ELF-1 (cell line): ENCODE data around the gene D2HGDH.
"Not testable (repeated sequence)": the region's sequence is repeated elsewhere in the genome, so short reads cannot be mapped to it uniquely, and the experiment has no call there.

Experiments used
- DNase-seq: peaks from one replicate; pipeline ENCODE4 v3.0.0-alpha.2; 2016; ENCODE audit warnings: low read depth, low spot score

D2HGDH gene

DNA sequence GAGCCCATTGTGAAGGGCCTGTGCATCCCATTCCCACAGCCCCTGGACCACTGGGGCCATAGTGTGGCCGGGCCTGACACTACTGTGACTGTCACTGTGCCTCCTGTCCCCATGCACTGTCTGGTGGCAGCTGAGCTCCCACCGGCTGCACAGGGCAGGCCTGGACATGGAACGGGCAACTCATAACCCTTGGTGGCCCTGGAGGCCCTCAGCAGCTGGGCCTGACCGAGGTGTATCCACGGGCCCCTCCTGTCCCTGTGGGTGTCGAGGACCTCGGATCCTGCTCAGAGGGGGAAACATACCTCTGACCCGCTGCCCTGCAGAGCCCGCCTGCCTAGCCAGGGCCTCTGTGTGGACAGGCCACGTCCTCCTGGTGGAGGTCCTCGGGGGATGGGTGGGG, 34.4 kb downstream of the D2HGDH start:
- DNase-seq: no peak

GRCh38 chr2:241769819-241770184, 35.4 kb downstream of the D2HGDH start:
- no peak for DNase-seq

- DNase-seq: peak; percentile 49
Observed at GRCh38 chr2:241770185-241770935, 35.9 kb downstream of the D2HGDH start.

- no peak for DNase-seq
Observed at GRCh38 chr2:241770936-241771285, 36.5 kb downstream of the D2HGDH start.

DNA sequence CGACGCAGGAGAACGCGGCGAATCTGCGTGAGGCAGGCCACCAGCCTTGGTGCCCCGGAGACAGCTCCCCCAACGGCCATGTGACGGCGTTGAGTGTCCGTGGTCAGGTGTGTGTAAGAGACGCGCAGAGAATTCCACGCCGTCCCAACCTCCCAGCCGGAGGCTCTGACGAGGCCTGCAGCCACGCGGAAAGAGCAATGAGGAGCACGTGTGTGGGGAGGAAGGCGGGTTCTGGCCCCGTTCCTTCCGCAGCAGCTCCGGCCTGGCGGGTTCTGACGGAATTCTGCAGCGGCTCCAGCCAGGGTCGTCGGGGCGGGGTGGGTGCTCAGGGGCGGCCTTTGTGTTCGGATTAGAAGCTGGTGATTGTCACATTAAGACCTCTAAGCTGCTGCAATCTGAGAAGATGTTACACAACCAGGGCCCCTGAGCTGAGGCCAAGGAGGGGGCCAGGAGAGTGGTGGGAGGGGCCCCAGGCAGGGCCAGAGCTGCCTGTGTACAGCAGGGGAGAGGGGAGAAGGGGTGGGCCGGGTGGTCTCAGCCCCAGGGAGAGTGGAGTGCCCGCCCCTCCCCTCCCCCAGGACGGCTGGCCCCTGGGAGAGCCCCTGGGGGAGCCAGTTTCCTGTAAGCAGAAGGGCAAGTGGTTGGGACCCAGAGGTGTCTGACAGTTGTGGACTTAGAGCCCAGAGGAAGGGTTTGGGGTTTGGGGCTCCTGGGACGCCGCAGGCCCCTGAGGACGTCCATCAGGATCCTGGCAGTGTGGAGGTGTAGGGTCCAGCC, 37.0 kb downstream of the D2HGDH start:
- peak; percentile 68 for DNase-seq

DNA sequence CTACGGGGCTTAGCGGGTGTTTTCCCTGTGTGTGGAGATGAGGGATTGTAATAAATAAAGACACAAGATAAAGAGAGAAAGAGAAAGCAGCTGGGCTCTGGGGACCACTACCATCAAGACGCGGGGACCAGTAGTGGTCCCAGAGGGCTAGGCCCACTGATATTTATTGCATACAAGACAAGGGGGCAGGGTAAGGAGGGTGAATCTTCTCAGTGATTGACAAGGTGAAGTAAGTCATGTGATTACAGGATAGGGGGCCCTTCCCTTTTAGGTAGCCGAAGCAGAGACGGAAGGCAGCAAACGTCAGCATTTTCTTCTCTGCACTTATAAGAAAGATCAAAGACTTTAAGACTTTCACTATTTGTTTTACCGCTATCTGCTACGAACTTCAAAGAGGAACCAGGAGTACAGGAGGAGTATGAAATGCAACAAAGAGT, 37.7 kb downstream of the D2HGDH start:
- DNase-seq: peak; percentile 31

DNA sequence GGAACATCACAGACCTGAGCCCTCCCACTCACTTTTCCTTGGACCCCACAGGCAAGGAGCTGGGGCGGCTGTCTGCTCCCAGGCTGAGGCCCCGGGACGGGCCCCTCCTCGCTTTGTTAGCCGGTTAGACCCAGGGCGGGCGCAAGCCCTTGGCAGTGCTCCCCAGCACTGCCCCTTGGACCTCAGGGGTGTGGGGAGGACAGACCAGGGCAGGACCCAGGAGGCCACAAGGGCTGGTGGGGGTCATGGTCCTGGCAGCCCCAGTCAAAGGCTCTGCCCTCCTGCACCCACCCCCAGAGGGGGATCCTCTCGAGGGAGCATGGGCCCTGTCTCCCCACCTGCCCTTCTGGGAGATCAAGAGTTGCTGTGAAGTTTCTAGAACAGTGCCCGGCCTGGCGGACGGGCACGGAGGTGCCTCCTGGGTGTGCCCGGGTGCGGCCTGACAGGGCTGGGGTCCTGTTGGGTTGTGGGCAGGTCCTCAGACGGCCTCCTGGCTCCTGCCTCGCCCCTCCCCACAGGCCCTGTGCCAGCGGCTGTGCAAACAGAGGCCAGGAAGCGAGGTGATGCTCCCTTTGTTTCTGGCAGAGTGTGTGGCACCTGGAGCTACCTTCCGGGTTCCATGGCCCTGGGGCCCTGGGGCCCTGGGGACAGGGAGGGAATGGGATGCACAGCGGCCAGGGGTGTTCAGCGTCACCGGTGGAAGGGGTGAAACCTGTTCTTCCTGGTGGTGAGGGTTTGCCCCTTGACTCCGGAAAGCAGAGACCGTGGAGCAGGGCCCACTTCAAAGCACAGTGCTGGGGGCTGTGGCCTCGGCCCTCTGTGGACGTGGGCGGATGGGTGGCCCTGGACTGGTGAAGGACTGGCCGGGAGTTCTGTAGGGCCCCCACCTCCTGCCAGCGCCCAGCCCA, 39.3 kb downstream of the D2HGDH start:
- DNase-seq: no peak

DNA sequence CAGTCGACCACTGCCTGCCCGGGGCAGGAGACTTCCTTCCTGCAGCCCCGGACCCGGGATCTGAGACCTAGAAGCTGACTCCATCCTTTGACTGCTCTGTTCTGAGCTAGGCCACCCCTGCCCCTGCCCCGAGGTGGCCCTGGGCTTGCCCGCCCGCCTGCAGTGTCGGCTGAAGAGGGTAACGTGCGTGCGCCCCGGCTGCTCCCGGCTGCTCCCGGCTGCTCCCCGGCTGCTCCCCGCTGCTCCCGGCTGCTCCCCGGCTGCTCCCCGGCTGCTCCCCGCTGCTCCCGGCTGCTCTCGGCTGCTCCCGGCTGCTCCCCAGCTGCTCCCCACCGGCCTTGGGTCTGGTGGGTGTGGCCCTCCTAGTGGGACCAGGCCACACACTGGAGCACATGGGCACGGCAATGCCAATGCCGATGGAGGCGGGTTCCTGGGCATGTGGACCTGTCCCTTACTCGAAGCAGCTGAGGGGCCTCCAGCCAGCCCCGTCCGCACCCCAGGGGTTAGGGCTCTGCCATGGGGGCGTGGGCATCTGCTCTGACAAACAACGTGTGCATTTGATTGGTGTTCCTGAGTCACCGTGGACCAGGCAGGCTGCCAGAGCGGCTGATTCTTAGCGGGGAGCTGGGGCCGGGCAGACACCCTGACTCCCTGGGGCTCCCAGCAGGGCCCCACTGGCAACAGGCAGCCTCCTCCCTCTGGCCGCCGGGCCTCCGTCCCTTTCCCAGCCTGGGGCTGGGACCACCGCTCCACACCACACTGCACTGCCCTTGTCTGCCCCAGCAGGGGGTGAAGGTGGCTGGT, 40.2 kb downstream of the D2HGDH start:
- no peak for DNase-seq

- no peak for DNase-seq
Observed at GRCh38 chr2:241775223-241776177, 41.1 kb downstream of the D2HGDH start.

DNA sequence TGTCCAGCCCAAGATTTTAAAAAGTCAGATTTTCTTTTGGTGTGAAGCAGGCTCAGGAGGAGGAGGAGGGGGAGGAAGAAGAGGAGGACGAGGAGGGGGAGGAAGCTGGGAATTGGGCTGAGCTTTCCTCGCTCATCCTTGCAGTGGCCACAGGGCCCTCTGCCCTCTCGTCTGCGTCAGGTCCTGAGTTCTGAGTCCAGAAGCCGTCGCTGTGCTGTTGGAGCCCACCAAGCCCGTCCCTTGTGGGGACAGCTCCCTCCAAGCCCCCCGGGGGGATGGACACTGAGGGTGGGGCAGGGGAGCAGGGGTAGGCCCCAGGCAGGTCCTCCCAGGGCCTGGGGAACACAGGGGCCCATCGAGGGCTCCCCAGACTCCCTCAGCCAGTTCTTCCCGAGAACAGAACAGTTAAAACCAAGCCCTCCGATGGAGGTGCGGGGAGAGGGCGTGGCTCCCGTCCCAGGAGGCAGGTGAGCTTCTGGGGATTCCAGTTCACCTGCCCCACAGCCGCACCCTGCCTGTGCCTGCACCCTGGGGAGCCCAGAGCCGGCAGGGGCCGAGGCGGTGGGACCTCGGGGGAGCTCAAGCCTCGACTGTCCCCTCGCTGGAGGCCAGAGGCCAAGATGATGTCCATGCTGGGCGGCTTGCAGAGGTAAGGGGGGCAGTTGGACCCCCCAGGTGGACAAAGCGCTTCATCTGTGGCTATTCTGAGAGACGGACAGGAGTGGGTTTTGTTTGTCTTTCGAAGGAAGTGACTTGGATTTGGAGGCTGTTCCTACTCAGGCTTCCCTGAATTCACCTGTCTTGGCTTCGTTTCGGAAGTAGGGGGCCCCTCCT, 42.1 kb downstream of the D2HGDH start, which contains the start of gene GAL3ST2:
GAL3ST2 (plus strand) TSS at position 487 of the 834 bp plus-strand sequence; CDS start at position 621, 134 bp downstream.
- DNase-seq: no peak

GRCh38 chr2:241777170-241777685, 42.8 kb downstream of the D2HGDH start:
- DNase-seq: no peak

- peak; percentile 27 for DNase-seq
Observed at GRCh38 chr2:241777686-241778627, 43.5 kb downstream of the D2HGDH start.

DNA sequence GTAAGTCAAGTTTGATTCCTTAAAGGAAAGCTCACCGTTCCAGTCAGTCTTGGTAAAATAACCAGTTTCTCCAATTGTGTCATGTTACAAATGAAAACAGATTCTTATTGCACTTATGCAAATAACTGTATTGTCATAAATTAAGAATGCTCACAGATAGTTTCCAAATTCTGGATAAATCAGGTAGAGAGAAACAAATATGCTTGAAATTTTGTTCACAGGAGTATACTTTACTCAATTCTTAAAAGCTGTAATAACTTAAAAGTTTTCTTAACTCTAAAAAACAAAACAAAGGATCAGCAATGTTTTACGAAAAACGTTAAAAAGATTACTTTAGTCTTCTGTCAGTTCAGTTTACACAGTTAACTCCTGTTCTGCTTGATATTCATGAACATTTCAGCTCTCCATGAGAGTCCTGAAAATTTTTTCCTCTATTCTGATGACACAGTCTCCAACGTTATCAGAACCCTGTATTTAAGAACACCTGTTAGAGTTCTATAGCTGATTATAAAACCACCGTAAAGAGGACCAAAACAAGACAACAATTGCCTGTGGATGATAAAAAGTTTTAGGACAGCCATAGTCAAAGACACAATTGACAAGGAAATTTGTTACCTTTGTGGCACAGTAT, 46.6 kb downstream of the D2HGDH start:
- no peak for DNase-seq

GRCh38 chr2:241782053-241782452, 47.6 kb downstream of the D2HGDH start:
- DNase-seq: not testable (repeated sequence)

DNA sequence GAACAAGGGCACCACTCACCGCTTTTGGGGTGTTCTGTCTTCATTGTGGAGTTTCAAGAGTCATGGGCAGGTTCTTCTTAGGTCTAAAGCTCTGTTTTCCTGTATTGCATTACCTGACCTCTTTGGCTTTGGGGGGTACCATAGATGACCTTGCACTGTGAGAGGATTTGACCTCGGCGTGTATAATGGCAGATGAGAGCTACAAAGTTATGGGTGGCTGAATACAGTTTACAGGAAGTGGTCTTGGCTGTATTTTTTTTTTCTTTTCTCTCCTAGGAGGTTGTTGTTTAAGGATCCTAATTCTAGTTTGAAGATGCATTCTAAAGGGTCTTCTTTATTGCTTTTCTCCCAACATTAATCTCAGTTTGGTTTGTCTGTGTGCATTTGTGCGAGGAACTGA, 53.7 kb downstream of the D2HGDH start:
- no peak for DNase-seq

GRCh38 chr2:241788572-241788971, 54.1 kb downstream of the D2HGDH start:
- no peak for DNase-seq

GRCh38 chr2:241791385-241791784, 57.0 kb downstream of the D2HGDH start:
- not testable (repeated sequence) for DNase-seq
